Measurements from ENCODE around the gene NRDC.

Gene NRDC, protein sequence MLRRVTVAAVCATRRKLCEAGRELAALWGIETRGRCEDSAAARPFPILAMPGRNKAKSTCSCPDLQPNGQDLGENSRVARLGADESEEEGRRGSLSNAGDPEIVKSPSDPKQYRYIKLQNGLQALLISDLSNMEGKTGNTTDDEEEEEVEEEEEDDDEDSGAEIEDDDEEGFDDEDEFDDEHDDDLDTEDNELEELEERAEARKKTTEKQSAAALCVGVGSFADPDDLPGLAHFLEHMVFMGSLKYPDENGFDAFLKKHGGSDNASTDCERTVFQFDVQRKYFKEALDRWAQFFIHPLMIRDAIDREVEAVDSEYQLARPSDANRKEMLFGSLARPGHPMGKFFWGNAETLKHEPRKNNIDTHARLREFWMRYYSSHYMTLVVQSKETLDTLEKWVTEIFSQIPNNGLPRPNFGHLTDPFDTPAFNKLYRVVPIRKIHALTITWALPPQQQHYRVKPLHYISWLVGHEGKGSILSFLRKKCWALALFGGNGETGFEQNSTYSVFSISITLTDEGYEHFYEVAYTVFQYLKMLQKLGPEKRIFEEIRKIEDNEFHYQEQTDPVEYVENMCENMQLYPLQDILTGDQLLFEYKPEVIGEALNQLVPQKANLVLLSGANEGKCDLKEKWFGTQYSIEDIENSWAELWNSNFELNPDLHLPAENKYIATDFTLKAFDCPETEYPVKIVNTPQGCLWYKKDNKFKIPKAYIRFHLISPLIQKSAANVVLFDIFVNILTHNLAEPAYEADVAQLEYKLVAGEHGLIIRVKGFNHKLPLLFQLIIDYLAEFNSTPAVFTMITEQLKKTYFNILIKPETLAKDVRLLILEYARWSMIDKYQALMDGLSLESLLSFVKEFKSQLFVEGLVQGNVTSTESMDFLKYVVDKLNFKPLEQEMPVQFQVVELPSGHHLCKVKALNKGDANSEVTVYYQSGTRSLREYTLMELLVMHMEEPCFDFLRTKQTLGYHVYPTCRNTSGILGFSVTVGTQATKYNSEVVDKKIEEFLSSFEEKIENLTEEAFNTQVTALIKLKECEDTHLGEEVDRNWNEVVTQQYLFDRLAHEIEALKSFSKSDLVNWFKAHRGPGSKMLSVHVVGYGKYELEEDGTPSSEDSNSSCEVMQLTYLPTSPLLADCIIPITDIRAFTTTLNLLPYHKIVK

DNA sequence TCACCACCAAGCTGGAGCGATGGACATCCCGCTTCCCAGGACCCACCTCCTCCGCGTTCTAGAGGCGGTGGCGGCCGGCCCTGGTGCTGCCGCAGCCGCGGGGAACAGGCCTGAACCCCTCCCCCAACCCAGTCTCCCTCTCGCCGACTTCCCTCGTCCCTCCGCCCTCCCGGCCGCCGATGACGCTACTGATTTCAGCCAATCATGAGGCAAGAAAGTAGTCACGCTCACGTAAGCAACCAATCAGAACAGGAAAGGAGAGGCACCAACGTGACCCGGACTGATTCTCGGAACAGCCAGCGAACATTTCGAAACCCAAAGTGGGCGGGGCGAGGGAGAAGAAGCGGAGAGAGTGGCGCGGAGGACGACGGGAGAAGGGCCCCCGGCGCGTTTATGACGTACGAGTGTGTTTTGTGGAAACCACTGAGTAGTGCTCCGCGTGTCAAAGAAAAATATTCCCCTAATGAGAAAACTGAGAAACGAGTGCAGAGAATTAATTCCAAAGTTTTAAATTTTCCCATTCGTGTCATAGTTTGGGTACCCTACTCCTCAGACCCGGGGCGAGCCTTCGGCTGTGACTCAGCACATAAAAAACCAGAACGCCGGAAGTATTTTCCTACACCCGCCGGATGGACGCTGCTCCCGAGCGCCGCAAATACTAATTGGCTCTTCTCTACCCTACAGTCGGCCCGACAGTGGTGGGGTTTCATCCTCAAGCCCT, at the start of gene NRDC:
NRDC (minus strand) TSS at position 112 of the 721 bp plus-strand sequence. CDS start 112 bp downstream, outside the sequence.
- Histone ChIP-seq H3K4me2 (ENCODE audit: low read length) (peak within 1 kb of the TSS; percentile 81), H3K27ac (ENCODE audit: low read depth, low read length) (peak within 1 kb of the TSS; percentile 64), H4K20me1 (ENCODE audit: control insufficient read depth, insufficient read depth, low read depth, low read length) (no peaks in the 10 kb centered on the region; the same call in none of the 2 replicates), H3K9me2 (replicated peaks; ENCODE audit: control insufficient read depth, low read length) (no peaks in the 10 kb centered on the region), H3F3A (ENCODE audit: control insufficient read depth, insufficient read depth) (0 out of 2 replicates have a peak, but pooled peaks cover 4% of the 10 kb centered on the region), H3K9me3 (ENCODE audit: control insufficient read depth, insufficient read depth, low read length) (no peaks in the 10 kb centered on the region), H3K79me2 (ENCODE audit: control insufficient read depth, low read length) (peaks cover 48% of the 10 kb centered on the region), H3K4me3 (ENCODE audit: low read length) (peak within 1 kb of the TSS; percentile 94), H3K27me3 (ENCODE audit: control insufficient read depth, low read length) (peaks cover 8% of the 10 kb centered on the region; the same call in 1 of the 2 replicates), H3K36me3 (ENCODE audit: control insufficient read depth, low read length) (peaks cover 30% of the 10 kb centered on the region), H3K4me1 (ENCODE audit: control insufficient read depth, low read length) (peaks cover 39% of the 10 kb centered on the region)
- TF ChIP-seq, protein P1, sequence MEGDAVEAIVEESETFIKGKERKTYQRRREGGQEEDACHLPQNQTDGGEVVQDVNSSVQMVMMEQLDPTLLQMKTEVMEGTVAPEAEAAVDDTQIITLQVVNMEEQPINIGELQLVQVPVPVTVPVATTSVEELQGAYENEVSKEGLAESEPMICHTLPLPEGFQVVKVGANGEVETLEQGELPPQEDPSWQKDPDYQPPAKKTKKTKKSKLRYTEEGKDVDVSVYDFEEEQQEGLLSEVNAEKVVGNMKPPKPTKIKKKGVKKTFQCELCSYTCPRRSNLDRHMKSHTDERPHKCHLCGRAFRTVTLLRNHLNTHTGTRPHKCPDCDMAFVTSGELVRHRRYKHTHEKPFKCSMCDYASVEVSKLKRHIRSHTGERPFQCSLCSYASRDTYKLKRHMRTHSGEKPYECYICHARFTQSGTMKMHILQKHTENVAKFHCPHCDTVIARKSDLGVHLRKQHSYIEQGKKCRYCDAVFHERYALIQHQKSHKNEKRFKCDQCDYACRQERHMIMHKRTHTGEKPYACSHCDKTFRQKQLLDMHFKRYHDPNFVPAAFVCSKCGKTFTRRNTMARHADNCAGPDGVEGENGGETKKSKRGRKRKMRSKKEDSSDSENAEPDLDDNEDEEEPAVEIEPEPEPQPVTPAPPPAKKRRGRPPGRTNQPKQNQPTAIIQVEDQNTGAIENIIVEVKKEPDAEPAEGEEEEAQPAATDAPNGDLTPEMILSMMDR (IDR thresholded peaks at IDR 0.05; ENCODE audit: low read depth, low read length, poor library complexity, severe bottlenecking): no peak
- TF ChIP-seq EZH2phosphoT487 (IDR thresholded peaks at IDR 0.05; ENCODE audit: borderline replicate concordance, low read length): no peak

DNA sequence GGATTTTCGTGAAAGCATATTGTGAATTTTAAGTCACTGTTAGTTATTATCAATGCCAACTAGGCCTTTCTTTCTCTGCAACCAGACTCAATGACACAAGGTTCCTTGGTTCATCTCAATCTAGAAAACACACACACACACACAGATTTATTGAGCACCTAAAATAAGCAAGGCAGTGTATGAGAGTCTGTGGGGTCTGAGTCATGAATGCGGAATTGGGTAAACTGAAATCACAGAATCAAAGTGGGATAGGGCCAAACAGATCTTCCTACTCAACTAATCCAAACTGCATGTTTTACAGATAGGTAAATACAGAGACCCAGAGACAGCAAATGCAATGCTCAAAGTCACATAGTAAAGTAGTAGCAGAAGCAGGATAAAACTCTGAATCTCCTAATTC, 48.5 kb upstream of the NRDC start:
- no peaks in the 10 kb centered on the region for H3K9me2 ChIP-seq (replicated peaks; ENCODE audit: control insufficient read depth, low read length)
- no peaks in the 10 kb centered on the region for H3K9me3 ChIP-seq (ENCODE audit: control insufficient read depth, insufficient read depth, low read length)
- H3K4me1 ChIP-seq (ENCODE audit: control insufficient read depth, low read length): no peaks in the 10 kb centered on the region
- no peaks in the 10 kb centered on the region for H4K20me1 ChIP-seq (ENCODE audit: control insufficient read depth, insufficient read depth, low read depth, low read length)
- H3K4me3 ChIP-seq (ENCODE audit: low read length): no peak overlapping the region
- no peaks in the 10 kb centered on the region for H3K79me2 ChIP-seq (ENCODE audit: control insufficient read depth, low read length)
- H3F3A ChIP-seq (ENCODE audit: control insufficient read depth, insufficient read depth): no peaks in the 10 kb centered on the region
- no peak overlapping the region for H3K27ac ChIP-seq (ENCODE audit: low read depth, low read length)
- no peaks in the 10 kb centered on the region for H3K36me3 ChIP-seq (ENCODE audit: control insufficient read depth, low read length)
- peaks cover 27% of the 10 kb centered on the region; the same call in 1 of the 2 replicates for H3K27me3 ChIP-seq (ENCODE audit: control insufficient read depth, low read length)
- TF ChIP-seq, protein P1 (IDR thresholded peaks at IDR 0.05; ENCODE audit: low read depth, low read length, poor library complexity, severe bottlenecking): no peak
- no peak for TF ChIP-seq EZH2phosphoT487 (IDR thresholded peaks at IDR 0.05; ENCODE audit: borderline replicate concordance, low read length)
- no peak overlapping the region for H3K4me2 ChIP-seq (ENCODE audit: low read length)

GRCh38 chr1:51926171-51926812, 47.8 kb upstream of the NRDC start:
- Histone ChIP-seq H3K9me3 (ENCODE audit: control insufficient read depth, insufficient read depth, low read length) (no peaks in the 10 kb centered on the region), H3K4me1 (ENCODE audit: control insufficient read depth, low read length) (no peaks in the 10 kb centered on the region), H3K9me2 (replicated peaks; ENCODE audit: control insufficient read depth, low read length) (no peaks in the 10 kb centered on the region), H3K4me2 (ENCODE audit: low read length) (no peak overlapping the region), H3K27me3 (ENCODE audit: control insufficient read depth, low read length) (peaks cover 31% of the 10 kb centered on the region; the same call in 1 of the 2 replicates), H3K36me3 (ENCODE audit: control insufficient read depth, low read length) (no peaks in the 10 kb centered on the region), H3K79me2 (ENCODE audit: control insufficient read depth, low read length) (no peaks in the 10 kb centered on the region), H3K4me3 (ENCODE audit: low read length) (no peak overlapping the region), H3F3A (ENCODE audit: control insufficient read depth, insufficient read depth) (no peaks in the 10 kb centered on the region), H3K27ac (ENCODE audit: low read depth, low read length) (no peak overlapping the region), H4K20me1 (ENCODE audit: control insufficient read depth, insufficient read depth, low read depth, low read length) (no peaks in the 10 kb centered on the region)
- TF ChIP-seq, protein P1 (IDR thresholded peaks at IDR 0.05; ENCODE audit: low read depth, low read length, poor library complexity, severe bottlenecking): peak; percentile 47
- TF ChIP-seq EZH2phosphoT487 (IDR thresholded peaks at IDR 0.05; ENCODE audit: borderline replicate concordance, low read length): no peak

Measured in DOHH2 (cell line).